NOMO-1 treated with dmso at 0.1 percent for 144 hours (cell line): ENCODE results near the gene SLBP.

Source experiments
- DNase-seq: peaks from one replicate; lab custom pipeline; 2025; ENCODE audit not compliant: unreplicated experiment; lab: John Stamatoyannopoulos, UW

The SLBP gene

DNA sequence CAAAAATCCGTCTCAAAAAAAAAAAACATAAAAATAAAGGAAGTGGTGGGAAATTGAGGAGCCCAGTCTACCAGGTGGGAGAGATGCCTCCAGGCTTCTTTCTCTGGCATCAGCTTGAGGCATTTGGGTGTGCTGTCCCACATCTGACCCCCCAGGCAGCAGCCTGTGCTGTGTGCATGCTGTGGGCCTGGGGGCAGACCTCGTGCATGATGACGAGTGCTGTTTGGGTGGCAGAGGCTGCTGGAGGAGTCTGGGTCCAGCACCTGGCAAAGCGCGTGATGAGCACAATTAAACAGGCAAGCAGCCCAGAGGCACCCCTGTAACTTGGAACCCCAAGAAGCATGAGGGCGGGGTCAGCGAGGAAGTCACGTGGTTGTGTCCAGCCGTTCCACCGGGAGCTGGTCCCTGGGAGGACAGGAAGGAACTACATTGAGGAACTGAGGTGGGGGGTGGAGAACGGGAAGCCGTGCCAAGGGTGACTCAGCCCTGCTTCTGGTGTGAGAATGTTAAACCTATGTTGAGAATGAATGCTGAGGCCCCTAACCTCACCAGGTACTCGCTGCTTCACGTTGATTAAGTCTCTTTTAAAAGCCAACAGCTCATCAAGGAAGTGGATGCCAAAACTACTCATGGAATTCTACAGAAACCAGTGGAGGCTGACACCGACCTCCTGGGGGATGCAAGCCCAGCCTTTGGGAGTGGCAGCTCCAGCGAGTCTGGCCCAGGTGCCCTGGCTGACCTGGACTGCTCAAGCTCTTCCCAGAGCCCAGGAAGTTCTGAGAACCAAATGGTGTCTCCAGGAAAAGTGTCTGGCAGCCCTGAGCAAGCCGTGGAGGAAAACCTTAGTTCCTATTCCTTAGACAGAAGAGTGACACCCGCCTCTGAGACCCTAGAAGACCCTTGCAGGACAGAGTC lies 15.3 kb upstream of the SLBP start:
- no peak for DNase-seq

- DNase-seq: peak; percentile 53
These were observed 14.2 kb upstream of the SLBP start for GRCh38 chr4:1726146-1726934.

DNA sequence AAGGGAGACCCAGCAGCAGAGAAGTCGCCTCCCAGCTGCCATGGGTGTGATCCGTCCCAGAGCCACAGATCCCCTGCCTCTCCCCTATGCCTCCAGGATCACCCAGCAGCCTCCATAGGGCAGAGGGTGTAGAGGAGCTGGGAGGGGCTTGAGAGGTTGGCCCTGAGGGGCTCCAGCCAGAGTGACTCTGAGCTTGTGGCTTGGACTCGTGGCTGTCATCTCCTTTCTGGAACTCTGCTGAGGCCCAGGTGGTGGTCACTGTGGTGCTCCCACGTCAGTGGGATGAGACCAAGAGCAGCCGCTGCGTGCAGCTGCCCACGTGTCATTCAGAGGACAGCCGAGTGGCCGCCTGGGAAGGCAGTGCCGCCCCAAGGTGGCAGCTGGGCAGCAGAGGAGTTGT lies 13.4 kb upstream of the SLBP start:
- no peak for DNase-seq

- peak; percentile 66 for DNase-seq
These were observed 11.1 kb upstream of the SLBP start for GRCh38 chr4:1723131-1723801.

- no peak for DNase-seq
These were observed 10.5 kb upstream of the SLBP start for GRCh38 chr4:1722551-1723118.

GRCh38 chr4:1721666-1722550 lies 9.8 kb upstream of the SLBP start:
- no peak for DNase-seq

- DNase-seq: peak; percentile 89
These were observed 9.0 kb upstream of the SLBP start, which contains the start of the genes TACC3 and TMEM129 for GRCh38 chr4:1721003-1721665. TACC3 (plus strand) TSS chr4:1721521; CDS start chr4:1723422, 1,901 bp downstream. TMEM129 (minus strand) TSS chr4:1721323; CDS start chr4:1720837, 486 bp downstream.

DNA sequence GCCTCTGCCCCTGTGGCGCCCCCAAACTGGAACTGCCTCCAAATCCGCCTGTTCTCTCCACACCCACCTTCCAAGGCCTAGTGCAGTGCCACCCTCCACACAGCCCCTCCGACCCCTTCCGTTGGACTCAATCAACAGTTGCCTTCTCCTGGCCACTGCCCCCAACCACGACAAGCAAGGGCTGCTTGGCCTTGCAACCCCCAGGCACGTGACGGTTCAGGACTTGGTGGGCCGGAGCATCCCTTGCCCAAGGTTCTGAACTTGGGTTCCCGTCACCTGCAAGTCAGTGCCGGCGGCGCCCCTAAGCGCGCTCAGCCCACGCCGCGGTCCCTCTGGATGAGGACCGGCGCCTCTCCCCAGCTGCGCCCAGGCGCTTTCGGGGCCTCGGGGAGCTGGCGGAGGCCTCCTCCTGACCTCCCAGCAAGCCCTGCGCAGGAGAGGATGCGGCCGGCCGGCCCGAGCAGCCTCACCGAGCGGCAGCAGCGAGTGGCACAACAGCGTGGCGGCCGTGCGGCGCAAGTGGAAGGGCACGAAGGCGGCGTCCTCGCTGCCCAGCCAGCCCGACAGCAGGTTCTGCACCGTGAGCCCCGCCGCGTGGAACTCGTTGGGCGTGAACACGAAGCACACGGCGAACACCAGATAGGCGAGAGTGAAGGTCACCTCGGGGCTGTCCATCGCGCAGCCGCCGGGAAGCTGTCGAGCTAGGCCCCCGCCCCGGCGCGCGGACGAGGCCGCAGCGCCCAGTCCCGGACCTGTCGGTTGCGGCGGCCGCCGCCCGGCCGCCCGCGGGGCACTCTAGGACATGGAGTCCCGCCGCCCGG lies 8.3 kb upstream of the SLBP start:
- DNase-seq: no peak

DNA sequence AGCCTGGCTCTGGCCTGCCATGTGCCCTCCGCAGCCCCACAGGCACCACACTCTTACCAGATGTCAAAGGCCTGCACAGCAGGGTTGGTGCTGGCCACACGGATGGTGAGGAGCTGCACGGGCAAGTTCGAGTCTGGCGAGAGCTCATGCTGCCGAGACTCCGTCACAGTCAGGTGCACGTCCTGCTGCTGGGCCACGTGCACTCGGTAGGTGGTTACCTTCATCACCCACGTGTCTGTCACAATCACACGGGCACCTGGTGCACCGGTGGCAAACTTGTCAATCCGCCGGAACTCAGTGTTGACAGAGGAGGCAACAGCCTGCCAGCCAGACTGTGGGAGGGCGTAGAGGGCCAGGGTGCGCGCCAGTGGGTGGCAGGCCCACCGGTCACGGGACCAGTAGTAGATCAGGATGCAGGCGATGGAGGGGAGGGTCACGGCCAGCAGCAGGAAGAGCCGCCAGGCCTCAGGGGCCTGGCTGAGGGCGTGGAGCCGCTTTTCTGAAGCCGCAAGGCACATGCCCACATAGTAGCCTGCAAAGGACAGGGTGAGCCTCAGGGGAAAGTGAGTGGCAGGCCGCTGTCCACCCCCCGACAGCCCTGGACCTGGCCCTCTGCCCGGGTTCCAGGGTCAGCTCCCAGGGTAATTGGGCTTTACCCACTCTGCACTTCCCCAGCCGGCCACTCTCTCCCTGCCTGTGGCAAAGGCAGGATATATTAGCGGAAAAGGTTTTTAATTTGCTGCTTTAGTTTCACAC lies 6.2 kb upstream of the SLBP start:
- DNase-seq: no peak

DNA sequence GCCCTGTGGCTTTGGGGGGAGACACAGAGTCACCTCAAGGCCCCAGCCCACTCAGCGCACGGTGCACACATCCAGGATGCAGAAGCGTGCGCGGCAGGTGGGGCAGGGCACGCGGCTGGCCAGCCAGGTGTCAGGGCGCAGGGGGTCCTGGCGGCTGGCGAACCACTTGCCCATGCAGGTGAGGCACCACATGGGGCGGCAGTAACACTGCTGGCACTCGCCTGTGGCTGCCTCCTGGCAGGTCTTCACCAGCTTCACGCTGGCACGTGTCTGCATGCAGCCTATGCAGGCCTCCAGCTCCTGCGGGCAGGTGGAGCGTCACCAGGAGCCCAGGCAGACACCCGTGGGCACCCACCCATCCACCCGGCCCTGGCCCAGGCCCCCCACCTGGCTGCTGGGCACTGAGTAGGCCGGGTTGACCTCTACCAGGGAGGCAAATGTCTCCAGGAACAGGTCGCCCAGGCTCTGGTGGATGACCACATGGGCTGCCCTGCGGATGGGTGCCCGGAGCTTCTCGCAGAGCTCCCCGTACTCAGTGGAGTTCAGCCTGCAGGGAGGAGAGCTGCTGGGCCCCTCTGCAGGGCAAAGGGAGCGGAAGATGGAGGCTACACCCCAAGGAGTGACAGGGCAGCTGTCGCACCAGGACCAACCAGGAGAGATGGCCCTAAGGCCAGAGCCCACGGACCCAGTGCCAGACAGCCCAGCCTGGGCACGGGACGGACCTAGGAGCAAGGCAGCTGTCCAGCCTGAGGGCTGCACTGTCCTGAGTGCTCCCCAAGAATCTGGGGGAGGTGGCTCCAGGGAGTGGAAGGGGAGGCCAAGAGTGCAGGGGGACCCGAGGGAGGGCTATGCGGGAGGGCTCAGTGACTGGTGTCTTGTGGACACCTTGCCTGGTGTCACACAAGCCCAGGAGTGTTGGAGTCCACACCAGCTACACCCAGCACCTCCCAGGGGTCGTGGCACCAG lies 5.3 kb upstream of the SLBP start:
- no peak for DNase-seq

DNA sequence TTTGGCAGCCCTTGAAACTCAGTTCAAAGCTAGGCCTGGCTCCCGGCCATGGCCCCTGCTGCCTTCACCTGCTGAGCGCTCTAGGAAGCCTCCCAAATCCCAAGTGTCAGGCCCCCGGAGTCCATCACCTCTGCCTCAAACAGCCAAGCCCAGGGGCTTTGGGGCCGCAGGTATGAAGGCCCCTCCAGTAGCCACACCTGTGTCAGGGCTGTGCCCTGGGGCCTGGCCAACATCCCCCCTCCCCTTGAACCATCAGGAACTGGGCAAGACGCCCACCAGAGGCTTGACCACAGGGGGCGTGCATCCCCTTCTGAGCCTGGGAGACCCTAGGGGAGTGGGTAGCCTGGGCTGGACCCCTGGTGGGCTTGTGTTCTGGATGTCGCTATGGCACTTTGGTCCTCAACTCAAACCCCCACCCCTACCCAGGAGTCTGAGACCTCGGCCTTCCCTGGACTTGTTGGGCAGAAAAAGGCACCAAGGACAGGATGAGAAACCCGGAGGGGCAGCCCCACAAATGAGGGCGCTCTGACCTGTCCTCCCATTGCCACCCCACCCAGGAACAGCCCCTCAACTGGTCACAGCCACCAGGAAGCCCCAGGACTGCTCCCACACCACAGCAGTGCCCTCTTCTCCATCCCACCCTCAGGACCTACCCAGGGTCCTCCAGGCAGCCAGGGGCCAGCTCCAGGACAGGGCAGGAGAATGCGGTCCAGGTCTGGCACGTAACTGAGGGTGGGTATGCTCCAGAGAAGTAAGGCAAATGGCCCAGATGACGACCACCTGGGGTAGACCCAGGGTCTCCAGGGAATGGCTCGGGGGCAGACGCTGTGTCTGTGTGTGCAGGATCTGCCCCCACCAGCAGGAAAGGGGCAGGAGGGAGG lies 4.2 kb upstream of the SLBP start:
- no peak for DNase-seq

GRCh38 chr4:1715002-1715758 lies 3.1 kb upstream of the SLBP start:
- DNase-seq: no peak

DNA sequence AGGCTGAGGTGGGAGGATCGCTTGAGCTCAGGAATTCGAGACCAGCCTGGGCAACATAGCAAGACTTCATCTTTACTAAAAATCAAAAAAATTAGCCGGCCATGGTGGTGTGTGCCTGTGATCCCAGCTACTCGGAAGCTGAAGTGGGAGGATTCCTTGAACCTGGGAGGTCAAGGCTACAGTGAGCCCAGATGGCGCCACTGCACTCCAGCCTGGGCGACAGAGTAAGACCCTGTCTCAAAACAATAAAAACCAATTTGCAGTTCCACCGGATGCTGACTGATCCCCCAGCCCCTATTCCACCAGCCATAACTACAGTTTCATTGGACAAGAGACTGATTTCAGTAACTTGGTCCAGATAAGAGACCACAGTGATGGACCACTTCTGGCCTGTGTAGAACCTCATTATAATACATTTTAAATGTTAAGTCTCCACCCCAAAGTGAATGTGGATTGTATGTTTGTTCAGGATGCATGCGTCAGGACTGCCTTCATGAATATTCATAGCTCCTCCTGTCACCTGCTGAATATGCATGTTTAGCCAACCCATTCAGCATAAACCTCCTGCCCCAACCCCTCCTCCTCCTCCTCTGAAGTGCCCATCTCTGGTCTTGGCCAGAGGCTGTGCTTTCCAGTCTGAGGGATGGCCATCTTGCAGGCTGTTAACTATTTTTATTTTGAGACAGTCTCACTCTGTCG lies 2.3 kb upstream of the SLBP start:
- no peak for DNase-seq

DNA sequence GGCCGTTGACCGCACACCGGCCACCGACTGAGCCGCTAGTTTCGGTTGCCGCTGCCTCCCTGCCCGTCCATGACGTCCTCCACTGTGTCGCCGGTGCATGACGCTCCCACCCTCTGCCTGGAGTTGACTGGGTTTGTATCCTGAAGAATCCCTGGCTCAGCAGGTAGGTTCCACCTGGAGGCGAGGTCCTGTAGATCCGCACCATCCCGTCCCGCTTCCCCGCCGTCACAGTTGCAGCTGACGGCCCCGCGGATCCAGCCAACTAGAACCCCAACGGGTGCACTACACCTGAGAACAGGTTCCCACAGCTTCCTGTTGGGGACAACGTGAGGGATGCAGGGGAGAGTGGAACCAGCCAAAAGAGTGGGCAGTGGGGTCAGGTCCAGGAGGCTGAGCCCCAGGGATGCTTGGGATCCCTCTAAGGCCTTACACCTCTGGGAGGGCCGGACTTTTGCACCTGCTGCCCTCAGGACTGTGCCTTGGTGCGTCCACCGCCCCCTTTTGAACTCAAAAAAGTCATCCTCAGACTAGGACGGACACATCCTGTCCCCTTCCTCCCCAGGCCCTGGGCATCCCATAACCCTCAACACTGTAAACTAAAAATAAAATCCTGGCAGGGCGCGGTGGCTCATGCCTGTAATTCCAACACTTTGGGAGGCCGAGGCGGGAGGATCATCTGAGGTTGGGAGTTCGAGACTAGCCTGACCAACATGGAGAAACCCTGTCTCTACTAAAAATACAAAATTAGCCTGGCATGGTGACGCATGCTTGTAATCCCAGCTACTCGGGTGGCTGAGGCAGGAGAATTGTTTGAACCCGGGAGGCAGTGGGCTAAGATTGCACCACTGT lies 1.1 kb upstream of the SLBP start:
- no peak for DNase-seq
